ENCODE measurements around the gene APBB2.
A peak's percentile ranks its signal among the peaks of the same experiment; 100 is the strongest.

Gene APBB2

DNA sequence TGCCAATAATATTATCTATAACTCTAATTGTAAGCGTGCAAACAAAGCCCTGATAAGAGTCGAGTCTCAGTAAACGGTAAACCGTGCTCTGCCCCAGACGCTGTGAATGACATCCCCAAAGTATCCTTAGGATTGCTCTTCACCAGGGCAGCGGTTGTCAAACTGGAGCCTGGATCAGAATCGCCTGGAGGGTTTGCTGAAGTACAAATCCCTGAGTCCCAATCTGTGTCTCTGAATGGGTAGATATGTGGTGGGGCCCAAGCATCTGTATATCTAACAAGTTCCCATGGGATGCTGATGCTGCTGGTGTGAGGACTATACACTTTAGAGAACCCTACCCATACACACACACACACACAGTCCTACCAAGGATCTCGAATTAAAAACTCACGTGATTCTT, 813 bp upstream of the APBB2 start:
- DNase-seq = no peak

DNA sequence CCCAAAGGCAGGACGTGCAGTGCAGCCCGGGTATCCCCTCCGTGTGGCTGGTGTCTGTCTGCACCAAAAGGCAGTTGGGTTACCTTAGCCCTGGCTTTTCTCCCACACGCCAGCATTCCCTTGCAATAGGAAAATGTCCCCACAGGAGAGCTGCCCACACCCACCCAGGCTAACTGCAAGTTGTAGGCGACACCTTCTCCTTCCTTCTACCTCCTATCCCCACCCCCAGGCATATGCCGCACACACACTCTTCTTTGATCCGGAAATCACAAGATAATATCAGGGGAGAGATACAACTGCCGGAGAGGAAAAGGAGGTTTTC, 444 bp upstream of the APBB2 start:
- no peak for DNase-seq

DNA sequence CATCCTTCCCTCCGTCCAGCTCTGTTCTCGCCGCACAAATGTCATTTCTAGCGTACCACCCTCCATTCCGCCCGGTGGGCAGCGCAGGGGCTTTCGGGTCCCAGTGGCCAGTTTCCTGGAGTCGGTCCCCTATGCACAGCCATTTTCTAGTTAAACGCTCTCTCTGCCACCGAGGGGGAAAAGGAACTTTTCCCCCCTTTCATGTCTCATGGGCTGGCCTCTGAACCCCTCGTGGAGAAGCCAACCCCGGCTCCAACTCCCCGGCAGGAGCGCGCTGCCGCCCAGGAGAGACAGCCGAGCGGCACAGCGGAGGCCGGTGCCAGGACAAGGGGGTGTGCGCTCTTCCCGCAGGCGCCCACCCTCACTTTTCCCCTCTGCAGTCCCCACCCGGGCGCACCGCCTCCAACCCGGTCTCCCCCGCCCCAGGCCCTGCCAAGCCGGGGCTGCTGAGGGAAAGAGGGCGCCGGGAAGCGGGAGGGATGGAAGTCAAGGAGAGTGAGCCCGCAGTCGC, 662 bp downstream of the APBB2 start:
- DNase-seq = no peak

DNA sequence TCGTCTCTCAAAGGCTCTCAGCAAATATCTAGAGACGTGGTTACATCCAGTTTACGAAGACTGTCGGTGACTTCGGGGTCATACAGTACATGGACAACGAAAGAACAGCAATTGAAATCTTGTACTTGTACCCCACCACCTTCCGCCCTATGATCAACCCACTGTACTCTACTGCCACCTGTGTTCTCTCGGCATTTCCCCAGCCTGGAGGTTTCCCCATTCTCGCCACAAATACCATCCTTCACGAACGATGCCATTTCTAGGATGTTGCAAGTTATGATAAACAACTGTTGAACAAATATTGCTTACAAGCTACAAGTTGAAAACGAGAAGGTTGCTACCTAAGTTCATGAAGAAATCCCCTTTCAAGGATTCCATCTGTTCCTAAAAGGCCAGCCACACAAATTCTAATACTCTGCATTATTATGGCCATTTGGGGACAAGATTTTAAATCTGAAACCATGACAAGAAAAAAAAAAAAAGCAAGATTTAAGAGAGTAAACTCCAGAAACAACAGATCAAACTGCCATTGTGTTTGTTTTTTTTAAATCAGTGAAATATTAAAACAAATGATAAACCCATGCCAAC, 1.6 kb downstream of the APBB2 start:
- no peak for DNase-seq

DNA sequence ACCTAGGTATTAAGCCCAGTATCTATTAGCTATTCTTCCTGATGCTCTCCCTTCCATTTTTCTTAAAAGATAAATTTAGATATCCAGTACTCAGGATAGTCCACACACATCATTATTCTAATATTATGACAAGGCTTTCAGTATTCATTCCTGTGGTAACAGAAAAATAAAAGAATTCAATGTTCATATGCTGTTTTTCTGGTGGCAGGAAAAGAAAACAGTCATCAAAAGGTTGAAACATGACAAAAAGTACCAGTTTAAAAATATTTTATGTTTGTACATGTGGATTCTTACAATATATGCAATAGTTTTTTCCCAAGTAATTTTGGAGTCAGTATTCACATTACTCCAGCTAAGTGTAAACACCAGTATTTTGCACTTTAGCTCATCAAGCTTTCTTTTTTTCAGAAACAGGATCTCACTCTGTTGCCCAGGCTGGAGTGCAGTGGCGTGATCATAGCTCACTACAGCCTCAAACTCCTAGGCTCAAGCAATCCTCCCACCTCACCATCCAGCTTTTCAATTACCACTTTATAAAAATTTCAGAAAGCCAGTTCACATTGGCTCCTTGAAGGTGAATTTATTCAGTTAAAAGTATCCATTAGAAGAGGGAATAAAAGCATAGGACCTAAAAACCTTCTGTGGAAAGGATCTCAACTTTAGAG, 2.3 kb downstream of the APBB2 start:
- DNase-seq = no peak

DNA sequence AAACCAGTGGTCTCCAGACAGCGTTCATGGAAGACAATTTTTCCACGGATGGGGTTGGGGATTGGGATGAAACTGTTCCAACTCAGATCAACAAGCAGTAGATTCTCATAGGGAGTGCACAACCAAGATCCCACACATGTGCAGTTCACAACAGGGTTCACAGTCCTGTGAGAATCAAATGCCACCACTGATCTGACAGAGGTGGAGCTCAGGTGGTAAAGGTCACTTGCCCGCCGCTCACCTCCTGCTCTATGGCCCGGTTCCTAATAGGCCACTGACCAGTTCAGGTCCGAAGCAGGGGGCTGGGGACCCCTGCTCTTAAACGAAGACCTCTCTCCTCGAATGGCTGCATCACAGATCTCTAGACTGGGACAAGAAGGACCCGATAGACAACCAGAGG, 4.4 kb downstream of the APBB2 start:
- no peak for DNase-seq

DNA sequence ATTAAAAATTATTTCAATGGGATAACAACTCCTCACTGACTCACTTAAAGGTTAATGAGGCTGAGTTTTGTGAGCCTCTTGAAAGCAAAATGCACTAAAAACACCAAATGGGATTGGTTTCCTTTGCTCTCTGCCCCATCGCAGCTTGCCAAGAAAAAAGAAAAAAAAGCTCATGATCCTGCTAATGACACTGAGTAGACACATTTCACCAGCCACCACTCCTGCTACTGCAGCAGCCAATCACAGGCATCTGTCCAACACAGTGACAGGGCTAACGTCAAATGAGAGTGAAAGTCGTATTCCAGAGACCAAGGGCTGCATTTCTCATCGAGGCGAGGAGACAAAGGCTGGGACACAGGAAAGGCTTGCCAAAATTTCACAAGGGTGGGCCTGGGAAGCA, 5.2 kb downstream of the APBB2 start:
- DNase-seq = no peak

DNA sequence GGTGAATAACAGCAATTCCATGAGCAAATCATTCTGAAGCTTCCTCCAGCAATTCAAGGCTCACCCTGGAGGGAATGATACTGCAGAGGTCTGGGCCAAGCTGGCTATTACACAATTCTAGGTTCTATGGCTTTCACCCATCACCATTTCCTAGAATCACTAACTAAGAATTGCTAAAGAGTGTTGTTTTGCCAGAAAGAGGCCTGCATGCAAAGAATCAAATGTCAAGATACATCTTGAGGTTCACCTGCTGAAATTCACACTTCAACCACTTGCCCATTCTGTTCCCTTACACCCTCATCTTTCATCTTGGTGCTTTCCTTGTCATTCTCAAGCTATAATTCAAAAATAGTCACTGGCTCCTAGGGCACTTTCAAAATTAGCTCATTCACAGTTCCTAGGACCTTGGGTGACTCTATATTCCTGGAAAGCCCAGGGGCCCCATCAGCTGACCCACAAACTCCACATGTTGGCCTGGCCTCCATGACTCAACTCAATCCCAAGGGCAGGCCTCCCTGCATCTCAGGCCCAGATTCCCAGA, 7.0 kb downstream of the APBB2 start:
- DNase-seq = peak; percentile 6

DNA sequence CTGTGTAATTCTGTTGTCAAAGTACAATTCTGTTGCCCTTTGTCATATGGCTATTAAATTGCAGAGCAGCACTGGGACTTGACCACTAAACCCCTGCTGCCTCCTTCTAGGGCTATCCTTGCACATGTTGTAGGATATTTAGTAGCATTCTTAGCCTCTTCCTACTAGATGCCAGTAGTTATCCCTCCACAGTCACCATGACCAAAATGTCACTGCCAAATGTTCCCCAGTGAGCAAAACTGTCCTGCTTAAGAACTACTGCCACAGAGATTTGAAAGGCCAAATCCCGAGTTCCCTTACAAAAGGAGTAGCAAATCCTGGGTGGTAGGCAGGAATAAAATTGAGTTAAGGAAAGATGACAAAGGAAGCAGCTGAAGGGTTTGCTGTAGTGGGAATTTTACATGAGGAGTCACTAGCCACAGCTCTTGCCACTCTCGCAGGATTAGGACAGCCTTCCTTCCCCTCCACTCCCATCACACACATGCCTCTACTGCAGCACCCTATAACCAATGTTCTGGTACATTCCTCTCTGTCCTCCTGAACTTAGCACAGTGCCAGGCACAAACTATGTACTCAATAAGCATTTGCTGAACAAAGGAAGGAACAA, 8.4 kb downstream of the APBB2 start:
- DNase-seq = no peak

DNA sequence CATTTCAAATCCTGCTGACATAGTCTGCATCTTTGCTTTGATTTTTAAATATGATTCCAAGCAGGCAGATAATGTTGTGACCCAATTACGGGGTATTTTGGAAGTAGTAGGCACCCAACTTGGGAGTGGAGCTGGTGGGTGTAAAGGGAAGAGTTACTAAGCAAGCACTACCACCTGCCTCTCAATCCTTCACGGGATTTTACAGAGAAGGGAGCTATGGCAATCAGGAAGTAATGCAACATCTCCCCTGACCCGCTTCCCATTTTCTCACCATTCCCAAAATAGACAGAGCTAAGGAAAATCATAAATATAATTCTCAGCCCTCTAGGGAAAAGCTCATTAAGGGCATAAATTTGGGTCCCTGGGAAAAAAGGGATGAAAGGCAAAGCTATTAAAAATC, 9.2 kb downstream of the APBB2 start:
- no peak for DNase-seq

DNA sequence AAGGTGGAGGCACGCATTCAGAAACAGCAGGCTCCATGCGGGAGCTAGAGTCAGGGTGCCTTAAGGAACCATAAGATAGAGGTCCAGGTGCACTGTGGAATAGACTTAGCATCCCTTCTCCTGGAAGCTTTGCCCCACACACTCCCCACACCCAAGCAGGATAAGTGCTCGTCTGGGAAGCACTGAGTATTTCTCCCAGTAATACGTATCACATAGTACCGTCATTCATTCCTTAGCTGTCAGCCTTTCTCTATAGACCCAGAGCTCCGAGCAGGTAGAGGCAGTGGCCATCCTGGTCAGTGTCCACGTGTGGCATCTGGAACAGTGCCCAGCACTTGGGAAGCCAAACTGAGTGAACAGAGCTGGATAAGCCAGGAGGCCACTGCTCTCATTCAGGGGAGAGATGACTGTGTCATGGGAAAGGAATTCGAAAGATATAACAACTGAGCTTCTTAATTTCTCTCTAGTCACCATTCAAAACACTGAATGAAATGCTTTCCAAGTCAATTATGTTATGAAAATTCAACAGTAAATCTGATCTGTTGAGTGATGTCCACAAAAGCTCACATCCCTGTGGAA, 9.9 kb downstream of the APBB2 start:
- no peak for DNase-seq

DNA sequence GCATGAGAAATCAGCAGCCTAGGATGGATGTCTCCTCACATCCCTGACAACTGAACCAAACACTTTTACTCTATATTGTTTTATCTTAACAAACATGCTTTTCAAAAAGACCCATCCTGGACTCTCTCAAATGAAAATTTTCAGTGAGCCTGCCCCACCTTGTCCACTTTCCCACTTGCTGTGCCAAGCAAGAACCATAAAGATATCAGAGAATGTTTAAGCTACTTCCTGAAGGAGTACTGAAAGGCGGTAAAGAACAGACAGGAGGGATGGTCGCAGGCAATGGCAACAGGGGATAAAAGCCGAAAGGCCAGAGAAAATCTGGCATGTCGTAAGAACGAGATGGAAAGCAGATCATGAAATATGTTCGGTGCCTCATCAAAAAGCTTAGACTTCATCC, 10.5 kb downstream of the APBB2 start:
- DNase-seq = no peak

DNA sequence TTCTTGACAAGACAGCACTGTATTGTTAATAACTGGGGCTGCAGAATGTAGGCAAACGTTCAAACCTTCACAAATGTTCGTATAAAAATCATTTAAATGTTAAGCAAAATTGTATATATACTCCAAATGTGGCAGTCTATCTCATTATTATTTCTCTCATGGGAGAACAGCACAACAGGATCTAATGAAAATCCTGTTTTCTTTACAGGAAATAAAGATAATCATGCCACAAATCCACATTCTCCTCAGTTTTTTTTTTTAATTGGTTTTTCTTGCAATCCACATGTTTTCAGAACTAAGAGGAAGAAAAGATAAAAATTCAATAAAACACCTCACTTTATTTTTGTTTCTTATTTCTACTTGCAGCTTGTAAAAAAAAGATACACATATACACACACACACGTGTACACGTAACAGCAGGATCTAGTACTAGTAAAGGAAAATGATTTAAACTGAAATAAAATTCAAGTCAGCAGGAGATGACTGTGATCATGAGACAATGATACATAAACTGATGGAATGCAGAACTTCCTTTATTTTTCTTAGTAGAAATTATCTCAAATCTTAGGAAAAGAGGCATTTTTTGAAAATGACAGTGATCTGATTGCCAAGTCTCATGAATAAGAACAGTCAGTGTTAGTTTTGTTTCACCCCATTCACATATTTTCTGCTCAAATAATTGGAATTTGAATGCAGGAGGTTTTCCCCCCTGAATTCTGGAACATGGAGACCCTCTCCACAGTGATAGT, 11.3 kb downstream of the APBB2 start:
- no peak for DNase-seq

DNA sequence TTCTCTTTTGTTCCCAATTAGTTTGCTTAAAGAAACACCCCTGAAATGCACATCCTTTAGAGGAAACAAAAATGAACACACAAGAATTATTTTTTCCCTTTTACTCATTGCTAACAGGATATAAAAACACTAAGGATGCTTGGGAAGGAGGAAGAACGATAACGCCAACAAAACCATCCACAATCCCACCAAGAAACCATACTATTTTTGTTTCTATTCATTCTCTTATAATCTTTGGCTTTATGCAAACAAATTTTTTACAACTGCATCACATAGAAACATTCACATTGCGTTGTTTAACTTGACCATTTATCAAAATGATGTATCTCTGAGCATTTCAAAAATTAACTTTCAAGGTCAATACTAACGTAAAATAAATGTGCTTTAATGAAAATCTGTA, 12.0 kb downstream of the APBB2 start:
- no peak for DNase-seq

DNA sequence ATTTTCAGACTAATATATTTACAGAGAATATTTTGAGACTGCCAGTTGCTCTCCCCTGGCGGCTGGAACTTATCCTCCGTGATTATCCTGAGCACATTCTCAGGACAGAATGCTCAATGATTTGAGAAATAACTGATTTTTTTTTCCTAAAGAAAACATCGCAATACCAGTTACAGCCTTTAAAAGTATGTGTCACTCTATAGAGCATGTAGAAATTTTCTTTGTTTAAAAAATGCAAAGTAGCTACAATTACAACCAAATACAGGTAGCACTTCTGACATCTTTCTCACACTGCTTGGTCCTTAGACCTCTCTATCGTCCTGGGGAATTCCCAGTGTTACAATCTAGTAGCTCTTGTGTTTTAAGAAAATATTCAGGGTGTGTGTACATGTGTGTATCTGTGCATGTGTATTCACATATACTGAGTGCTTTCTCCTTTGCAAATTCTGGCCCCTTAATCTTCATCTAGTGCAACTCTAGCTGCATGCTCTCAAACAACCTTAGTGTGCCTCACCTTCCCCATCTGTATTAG, 13.8 kb downstream of the APBB2 start:
- no peak for DNase-seq

DNA sequence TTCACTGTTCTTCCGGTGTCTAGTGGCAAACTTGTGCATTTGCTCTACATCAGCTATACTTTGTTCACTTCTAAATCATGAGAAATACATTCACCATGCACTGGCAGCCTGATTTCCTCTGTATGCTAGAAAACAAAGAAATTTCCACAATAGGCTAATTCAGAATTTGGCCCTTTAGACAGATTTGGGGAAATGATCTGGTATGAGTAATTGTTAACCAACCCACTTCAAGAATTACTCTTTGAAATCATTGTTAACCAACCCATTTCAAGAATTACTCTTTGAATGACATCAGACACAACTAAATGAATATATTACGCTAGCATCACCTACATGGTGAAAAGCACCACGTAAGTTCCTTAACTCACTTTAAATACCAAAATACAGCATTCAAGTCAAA, 14.6 kb downstream of the APBB2 start:
- no peak for DNase-seq

DNA sequence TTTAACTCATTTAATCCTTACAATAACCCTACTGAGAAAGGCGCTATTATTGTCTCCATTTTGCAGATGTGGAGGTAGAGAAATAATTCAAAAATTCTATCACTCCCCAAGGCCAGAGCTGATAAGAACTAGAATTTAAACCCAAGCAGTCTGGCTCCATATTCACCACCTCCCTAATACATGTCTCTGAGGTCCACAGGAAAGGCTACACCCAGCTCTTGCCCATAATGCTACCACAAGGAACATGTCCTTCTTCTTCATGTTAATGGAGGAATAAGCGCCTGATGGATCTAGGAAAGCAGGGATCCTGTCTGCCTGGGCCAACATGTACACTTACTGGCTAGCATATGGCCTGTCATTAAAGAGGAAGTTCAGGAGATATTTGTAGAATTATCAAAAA, 16.3 kb downstream of the APBB2 start:
- no peak for DNase-seq

DNA sequence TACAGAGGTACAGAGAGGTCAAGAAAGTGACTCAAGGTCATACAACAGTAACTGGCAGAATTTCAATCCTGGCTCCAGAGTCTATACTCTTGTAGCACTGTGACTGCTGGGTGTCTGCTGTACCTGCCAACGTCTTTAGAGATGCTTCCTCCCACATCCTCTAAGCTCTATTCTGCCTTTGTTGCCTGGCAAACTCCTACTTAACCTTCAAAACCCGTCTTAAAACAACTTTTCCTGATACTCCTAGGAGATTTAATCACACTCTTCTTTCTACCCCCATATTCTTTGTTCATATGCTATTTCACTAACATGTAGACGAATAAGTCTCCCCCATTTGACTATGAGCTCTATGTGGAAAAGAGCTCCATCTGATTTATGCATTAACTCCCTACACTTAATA, 16.8 kb downstream of the APBB2 start:
- DNase-seq = no peak

DNA sequence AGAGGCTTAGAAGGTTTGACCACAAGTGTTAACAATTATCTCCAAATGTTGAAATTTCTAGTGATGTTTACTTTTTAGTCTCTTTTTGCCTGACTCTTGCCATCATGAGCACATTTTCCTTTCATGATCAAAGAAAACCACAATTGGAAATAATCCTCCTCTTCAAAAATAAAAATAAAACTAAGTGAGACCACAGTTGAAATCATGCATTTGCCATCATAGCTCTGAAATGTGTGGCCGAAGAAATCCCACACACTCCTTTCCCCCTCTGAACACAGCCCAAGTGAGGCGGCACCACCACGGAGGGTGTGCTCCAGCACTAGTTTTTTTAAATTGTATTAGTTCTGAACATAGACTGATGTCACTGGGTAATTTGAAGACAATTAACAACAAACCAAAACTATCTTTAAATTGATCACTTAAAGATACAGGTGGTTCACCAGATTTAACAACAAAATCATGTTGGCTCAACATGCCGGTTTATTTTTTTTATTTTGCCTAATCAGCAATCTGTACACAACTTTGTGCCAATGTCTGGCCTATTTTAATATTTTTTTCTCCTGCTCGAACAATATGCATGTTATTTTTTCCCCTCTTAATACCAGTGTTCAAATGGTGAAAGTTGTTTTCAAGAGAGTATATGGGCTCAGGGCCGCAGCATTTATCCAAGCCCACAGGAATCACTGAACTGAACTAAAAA, 17.6 kb downstream of the APBB2 start:
- DNase-seq = no peak

DNA sequence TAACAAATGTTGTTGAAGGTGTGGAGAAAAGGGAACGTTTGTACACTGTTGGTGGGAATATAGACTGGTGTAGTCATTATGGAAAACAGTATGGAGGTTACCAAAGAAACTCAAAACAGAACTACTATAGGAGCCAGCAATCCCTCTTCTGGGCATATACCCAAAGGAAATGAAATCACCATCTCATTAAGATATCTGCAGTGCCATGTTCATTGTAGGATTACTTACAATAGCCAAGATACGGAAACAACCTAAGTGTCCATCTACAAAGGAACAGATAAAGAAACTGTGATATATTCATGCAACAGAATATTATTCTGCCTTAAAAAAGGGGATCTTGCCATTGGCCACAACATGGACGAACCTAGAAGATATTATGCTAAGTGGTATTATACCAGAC, 22.2 kb downstream of the APBB2 start:
- no peak for DNase-seq

DNA sequence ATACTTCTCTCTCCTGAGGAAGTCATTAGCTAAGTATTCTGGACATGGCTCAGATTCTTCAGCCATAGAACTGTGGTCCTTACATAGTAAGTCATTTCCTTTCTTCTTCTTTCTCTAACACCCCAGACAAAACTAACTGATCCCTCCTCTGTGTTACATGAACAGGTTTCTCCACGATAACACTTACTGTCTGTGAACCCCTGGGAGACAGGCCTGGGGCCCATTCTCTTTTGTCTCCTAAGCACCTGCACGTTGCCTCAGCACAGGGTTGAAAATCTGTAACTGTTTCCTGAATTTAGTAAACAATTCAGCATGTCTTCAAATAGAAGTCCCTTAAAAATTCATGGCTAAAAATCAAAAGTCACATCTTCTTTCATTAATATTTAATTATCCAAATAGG, 24.7 kb downstream of the APBB2 start:
- no peak for DNase-seq

DNA sequence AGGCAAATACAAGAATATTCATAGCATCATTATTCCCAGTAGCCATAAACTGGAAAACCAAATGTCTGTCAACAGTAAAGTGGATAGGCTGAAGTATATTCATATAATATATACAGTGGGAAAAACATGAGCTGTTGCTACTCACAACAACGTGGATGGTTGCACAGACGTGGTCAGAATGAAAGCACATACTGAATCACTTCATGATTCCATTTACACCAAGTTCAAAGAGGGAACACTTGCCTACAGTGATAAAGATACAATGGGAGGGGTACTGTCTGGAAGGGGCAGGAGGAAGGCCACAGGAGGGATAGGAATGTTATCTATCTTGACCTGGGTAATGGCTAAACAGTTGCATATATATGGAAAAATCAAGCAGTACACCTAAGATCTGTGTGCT, 25.3 kb downstream of the APBB2 start:
- no peak for DNase-seq

Measured in MV-4-11 (cell line).